Fibroblast of peridontal ligament (primary cell): ENCODE measurements around the gene PROSER2.

Experiments
- DNase-seq: peaks from one replicate; pipeline ENCODE4 v3.0.0-alpha.2; 2010; ENCODE audit errors: extremely low read depth

The PROSER2 gene

GRCh38 chr10:11908536-11908935 lies 85.4 kb downstream of the PROSER2 start:
- DNase-seq = no peak

GRCh38 chr10:11908991-11909390 lies 85.8 kb downstream of the PROSER2 start:
- no peak for DNase-seq

GRCh38 chr10:11909618-11910017 lies 86.5 kb downstream of the PROSER2 start:
- DNase-seq = no peak

GRCh38 chr10:11910102-11910501 lies 86.9 kb downstream of the PROSER2 start:
- no peak for DNase-seq

- DNase-seq = no peak
These were observed 90.0 kb downstream of the PROSER2 start for GRCh38 chr10:11913079-11913641.

- DNase-seq = no peak
These were observed 95.2 kb downstream of the PROSER2 start for GRCh38 chr10:11918384-11918783.

GRCh38 chr10:11919271-11919670 lies 96.1 kb downstream of the PROSER2 start:
- DNase-seq = no peak
